Mucosa of rectum (tissue), 2 donors: ENCODE data around the gene ZSWIM6.

Experiments
- H3K27ac ChIP-seq, 2 donors: one replicate each; pipeline ENCODE4 v1.7.0; 2013; ENCODE audit warnings: inconsistent platforms in 2 of 2, low read depth in 2 of 2, low read length in 2 of 2
- H3K27me3 ChIP-seq, 2 donors: one replicate each; pipeline ENCODE4 v1.7.0; 2013; ENCODE audit warnings: low read length in 2 of 2; ENCODE audit not compliant: control insufficient read depth in 2 of 2, insufficient read depth in 2 of 2
- H3K36me3 ChIP-seq, 2 donors: one replicate each; pipeline ENCODE4 v1.7.0; 2013; ENCODE audit warnings: low read length in 2 of 2; ENCODE audit not compliant: control insufficient read depth in 2 of 2, insufficient read depth in 2 of 2
- H3K4me1 ChIP-seq, 2 donors: one replicate each; pipeline ENCODE4 v1.7.0; 2013; ENCODE audit warnings: low read length in 2 of 2, mild to moderate bottlenecking in 1 of 2; ENCODE audit not compliant: control insufficient read depth in 2 of 2, insufficient read depth in 2 of 2
- H3K4me3 ChIP-seq, 2 donors: one replicate each; pipeline ENCODE4 v1.7.0; 2013; ENCODE audit warnings: low read length in 2 of 2
- H3K9ac ChIP-seq, 2 donors: one replicate each; pipeline ENCODE4 v1.7.0; 2013; ENCODE audit warnings: low read length in 2 of 2, low read depth in 1 of 2, mild to moderate bottlenecking in 1 of 2
- H3K9me3 ChIP-seq, 2 donors: one replicate each; pipeline ENCODE4 v1.7.0; 2013; ENCODE audit warnings: low read length in 2 of 2; ENCODE audit not compliant: control insufficient read depth in 2 of 2
- donor health status: healthy.
- donor health status: Normal muscosa, but diverticular disease.

ZSWIM6 gene

GRCh38 chr5:61523073-61523472 is 191.0 kb downstream of the ZSWIM6 start:
- peaks cover 13 to 17% of the 10 kb centered on the region in 2 donors for H3K36me3 ChIP-seq
- H3K27ac ChIP-seq, result no peak overlapping the region
- H3K9me3 ChIP-seq, result no peaks in the 10 kb centered on the region
- H3K4me3 ChIP-seq, result no peak overlapping the region
- H3K4me1 ChIP-seq, result no peaks in the 10 kb centered on the region
- H3K27me3 ChIP-seq, result no peaks in the 10 kb centered on the region
- H3K9ac ChIP-seq, result no peak overlapping the region

DNA sequence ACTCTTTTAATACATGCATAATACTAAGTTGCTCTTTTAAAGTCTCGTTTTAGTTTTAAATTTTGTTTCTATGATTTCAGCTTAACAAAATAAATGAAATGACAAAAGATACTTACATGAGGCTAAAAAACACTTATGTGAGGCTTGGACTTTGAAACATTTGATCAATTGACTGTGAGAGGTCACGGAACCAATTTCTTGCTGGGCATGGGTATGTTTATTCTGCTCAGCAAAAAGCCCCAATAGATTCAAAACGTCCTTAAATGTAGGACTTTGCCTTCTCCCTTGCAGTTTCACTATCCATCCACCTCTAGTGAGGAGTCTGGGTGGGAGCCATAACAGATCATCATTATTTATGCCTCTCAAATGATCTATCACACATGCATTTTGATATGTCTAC is 191.9 kb downstream of the ZSWIM6 start:
- Histone ChIP-seq H3K9me3 (no peaks in the 10 kb centered on the region), H3K36me3 (peaks cover 13 to 17% of the 10 kb centered on the region in 2 donors), H3K4me1 (no peaks in the 10 kb centered on the region), H3K9ac (no peak overlapping the region), H3K27me3 (no peaks in the 10 kb centered on the region), H3K27ac (no peak overlapping the region), H3K4me3 (no peak overlapping the region)

DNA sequence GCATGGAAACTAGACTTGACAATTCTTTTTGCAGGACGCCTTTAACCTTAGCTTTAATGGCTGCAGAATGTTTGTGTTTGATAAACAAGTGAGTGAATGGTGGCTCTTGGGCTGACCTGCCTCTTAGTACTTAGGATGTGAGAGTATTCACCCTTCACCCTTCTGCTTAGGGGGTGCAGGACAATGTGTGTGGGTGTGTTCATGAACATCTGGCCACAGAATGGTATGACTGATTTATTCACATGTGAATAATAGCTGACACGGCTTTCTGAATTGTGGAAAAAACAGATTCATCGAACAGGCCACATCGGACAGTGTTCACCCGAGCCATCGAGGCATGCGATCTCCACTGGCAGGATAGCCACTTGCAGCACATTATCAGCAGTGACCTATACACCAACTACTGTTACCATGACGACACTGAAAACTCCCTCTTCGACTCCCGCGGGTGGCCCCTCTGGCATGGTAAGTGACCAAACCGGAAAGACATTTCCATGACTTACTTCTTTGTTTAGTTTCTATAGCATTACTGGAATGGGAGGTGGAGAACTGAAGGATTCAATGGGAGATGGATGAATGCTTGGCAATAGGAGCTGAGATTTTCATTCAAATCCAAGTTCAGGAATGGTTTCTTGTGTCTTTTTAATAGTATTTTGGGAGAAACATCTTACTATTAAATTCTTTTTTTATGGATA is 193.6 kb downstream of the ZSWIM6 start:
- no peaks in the 10 kb centered on the region for H3K4me1 ChIP-seq
- no peak overlapping the region for H3K4me3 ChIP-seq
- H3K36me3 ChIP-seq, result peaks cover 15 to 29% of the 10 kb centered on the region in 2 donors
- no peak overlapping the region for H3K9ac ChIP-seq
- no peak overlapping the region for H3K27ac ChIP-seq
- H3K27me3 ChIP-seq, result no peaks in the 10 kb centered on the region
- no peaks in the 10 kb centered on the region for H3K9me3 ChIP-seq

GRCh38 chr5:61526207-61526519 is 194.1 kb downstream of the ZSWIM6 start:
- H3K27me3 ChIP-seq, result no peaks in the 10 kb centered on the region
- H3K27ac ChIP-seq, result no peak overlapping the region
- H3K9me3 ChIP-seq, result no peaks in the 10 kb centered on the region
- no peak overlapping the region for H3K9ac ChIP-seq
- H3K4me3 ChIP-seq, result no peak overlapping the region
- no peaks in the 10 kb centered on the region for H3K4me1 ChIP-seq
- peaks cover 15 to 30% of the 10 kb centered on the region in 2 donors for H3K36me3 ChIP-seq

- Histone ChIP-seq H3K4me1 (no peaks in the 10 kb centered on the region), H3K9me3 (peaks cover 0 to 2% of the 10 kb centered on the region in 2 donors), H3K27ac (no peak overlapping the region), H3K9ac (no peak overlapping the region), H3K4me3 (no peak overlapping the region), H3K27me3 (no peaks in the 10 kb centered on the region), H3K36me3 (peaks cover 46 to 52% of the 10 kb centered on the region in 2 donors)
These were observed 200.9 kb downstream of the ZSWIM6 start for GRCh38 chr5:61532983-61533382.

DNA sequence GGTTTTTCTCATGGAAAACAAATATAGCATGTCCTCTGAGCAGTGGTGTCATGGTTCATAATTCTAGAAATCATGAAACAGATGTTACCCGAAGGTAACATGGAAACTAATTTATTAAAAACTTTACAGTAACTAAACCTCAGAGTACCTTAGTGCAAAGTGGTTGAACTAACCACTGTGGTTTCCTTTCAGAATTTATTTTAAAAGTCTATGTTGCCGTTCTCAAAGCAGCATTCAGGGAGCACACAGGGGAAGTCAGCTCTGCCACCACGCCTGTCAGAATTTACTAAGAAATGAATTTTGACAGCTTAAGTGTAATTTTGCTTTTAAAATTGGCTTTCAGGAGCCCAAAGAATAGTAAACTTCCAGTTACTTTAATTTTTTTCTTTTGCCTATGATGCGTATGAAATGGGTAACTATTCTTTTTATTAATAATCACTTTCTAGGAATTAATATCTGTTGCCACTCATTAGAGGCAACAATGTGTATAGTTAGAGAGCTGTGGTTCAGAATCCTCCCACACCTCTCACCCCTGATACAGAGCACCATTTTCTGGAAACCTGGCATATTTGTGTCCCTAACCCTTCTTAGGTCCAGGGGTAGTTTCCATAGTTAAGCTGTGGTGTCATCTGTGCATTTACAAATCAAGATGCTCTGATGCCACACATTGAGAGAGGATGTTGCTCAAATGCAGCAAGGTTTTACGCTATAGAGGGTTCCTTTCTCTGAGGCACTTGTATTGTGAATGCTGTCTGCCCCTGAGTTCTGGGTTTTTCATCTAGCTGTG is 202.6 kb downstream of the ZSWIM6 start:
- Histone ChIP-seq H3K27me3 (no peaks in the 10 kb centered on the region), H3K4me1 (peaks cover 0 to 4% of the 10 kb centered on the region in 2 donors), H3K9ac (no peak overlapping the region), H3K36me3 (peaks cover 55 to 59% of the 10 kb centered on the region in 2 donors), H3K4me3 (no peak overlapping the region), H3K9me3 (peaks cover 0 to 2% of the 10 kb centered on the region in 2 donors), H3K27ac (no peak overlapping the region)

- Histone ChIP-seq H3K9me3 (peaks cover 0 to 2% of the 10 kb centered on the region in 2 donors), H3K36me3 (peaks cover 48 to 52% of the 10 kb centered on the region in 2 donors), H3K27ac (no peak overlapping the region), H3K4me3 (no peak overlapping the region), H3K9ac (no peak overlapping the region), H3K4me1 (peaks cover 0 to 4% of the 10 kb centered on the region in 2 donors), H3K27me3 (no peaks in the 10 kb centered on the region)
These were observed 203.8 kb downstream of the ZSWIM6 start for GRCh38 chr5:61535828-61536227.

- Histone ChIP-seq H3K27ac (no peak overlapping the region), H3K36me3 (peaks cover 48 to 53% of the 10 kb centered on the region in 2 donors), H3K4me1 (peaks cover 0 to 4% of the 10 kb centered on the region in 2 donors), H3K4me3 (no peak overlapping the region), H3K27me3 (no peaks in the 10 kb centered on the region), H3K9me3 (peaks cover 0 to 2% of the 10 kb centered on the region in 2 donors), H3K9ac (no peak overlapping the region)
These were observed 204.9 kb downstream of the ZSWIM6 start for GRCh38 chr5:61536922-61537321.

DNA sequence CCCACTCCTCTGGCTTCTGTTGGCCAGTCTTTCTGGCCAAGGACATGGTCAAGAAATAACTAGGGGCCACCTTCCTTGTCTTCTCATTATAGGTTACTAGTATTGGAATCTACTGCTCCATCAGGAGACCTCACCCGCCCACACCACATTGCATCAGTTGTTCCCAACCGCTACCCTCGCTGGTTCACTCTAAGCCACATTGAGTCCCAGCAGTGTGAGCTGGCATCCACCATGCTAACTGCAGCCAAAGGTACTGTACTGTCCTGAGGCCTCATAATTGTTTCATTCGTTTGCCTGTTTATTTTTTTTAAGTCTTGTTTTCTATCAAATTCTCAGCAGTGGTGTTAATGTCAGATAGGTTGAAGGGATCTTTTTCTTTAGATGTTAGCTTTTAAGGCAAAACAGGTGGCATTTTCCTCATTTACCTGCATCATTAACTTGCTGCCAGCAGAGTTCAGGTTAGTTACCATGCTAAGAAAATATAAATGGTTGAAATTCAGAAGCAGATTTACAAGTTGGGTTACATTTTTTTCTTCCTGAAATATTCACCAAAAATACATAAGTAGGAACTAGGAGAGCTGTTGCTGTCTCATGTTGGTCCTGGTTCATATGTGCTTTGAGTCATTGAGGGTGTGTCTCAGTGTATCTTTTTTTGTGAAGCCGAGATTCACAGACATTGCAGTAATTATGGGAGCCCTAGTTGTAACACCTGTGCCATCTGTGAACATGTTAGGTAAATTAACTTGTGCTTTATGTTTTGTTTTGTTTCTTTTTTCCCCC is 206.9 kb downstream of the ZSWIM6 start:
- Histone ChIP-seq H3K27ac (no peak overlapping the region), H3K27me3 (no peaks in the 10 kb centered on the region), H3K4me1 (peaks cover 0 to 4% of the 10 kb centered on the region in 2 donors), H3K9me3 (no peaks in the 10 kb centered on the region), H3K4me3 (no peak overlapping the region), H3K9ac (no peak overlapping the region), H3K36me3 (peaks cover 57 to 62% of the 10 kb centered on the region in 2 donors)

DNA sequence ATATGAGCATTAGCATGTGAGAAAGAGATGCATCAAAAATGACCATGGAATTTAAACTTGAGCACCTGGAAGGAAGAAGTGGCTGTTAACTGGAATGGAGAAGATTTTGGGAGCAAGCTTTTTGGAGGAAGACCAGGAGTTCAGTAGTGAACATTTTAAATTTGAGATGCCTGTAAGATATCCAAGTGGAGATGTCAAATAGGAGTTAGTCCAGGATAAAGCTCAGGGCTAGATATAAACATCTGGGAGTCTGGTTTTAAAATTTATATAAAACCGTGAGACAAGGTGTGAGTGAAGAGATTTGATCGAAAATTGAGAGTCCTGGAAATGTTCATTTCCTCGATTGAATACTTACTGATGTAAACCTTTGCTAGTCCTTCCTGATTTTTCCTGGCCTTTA is 217.5 kb downstream of the ZSWIM6 start:
- no peaks in the 10 kb centered on the region for H3K4me1 ChIP-seq
- H3K36me3 ChIP-seq, result peaks cover 0 to 15% of the 10 kb centered on the region in 2 donors
- no peak overlapping the region for H3K27ac ChIP-seq
- H3K9ac ChIP-seq, result no peak overlapping the region
- no peaks in the 10 kb centered on the region for H3K27me3 ChIP-seq
- no peaks in the 10 kb centered on the region for H3K9me3 ChIP-seq
- H3K4me3 ChIP-seq, result no peak overlapping the region
